Measurements from ENCODE around the gene LAT. TPM values are rescaled to one million over a fixed set of nuclear protein-coding genes. Genes with fewer than 3 reads are reported as not detected.

LAT gene
- total RNA-seq, 4 donors from 2014 or later = 0.88 to 9.0 (median 3.3) TPM

DNA sequence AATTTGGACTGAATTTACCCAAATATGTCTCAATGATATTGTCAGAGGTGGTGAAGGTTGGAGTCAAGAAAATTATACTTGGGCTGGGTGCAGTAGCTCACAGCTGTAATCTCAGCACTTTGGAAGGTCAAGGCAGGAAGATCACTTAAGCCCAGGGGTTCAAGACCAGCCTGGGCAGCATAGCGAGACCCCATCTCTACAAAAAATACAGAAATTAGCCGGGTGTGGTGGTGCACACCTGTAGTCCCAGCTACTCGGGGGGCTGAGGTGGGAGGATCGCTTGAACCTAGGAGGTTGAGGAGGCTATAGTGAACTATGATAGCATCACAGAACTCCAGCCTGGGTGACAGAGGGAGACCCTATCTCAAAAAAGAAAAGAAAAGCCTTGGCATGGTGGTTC, 40.9 kb downstream of the LAT start:
- TF ChIP-seq, protein P1, sequence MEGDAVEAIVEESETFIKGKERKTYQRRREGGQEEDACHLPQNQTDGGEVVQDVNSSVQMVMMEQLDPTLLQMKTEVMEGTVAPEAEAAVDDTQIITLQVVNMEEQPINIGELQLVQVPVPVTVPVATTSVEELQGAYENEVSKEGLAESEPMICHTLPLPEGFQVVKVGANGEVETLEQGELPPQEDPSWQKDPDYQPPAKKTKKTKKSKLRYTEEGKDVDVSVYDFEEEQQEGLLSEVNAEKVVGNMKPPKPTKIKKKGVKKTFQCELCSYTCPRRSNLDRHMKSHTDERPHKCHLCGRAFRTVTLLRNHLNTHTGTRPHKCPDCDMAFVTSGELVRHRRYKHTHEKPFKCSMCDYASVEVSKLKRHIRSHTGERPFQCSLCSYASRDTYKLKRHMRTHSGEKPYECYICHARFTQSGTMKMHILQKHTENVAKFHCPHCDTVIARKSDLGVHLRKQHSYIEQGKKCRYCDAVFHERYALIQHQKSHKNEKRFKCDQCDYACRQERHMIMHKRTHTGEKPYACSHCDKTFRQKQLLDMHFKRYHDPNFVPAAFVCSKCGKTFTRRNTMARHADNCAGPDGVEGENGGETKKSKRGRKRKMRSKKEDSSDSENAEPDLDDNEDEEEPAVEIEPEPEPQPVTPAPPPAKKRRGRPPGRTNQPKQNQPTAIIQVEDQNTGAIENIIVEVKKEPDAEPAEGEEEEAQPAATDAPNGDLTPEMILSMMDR (IDR thresholded peaks at IDR 0.05) = no peak
- no peak for TF ChIP-seq POLR2A (IDR thresholded peaks at IDR 0.05)
- H3K4me3 ChIP-seq (ENCODE audit: low read depth, poor library complexity, severe bottlenecking) = no peak overlapping the region
- no peak for DNase-seq (ENCODE audit: low spot score in 2 of 2)
- 86 to 88% methylated on average over 4 of the region's 4 CpGs for WGBS, 2 donors
- intact Hi-C loops (cut with DNase I; ENCODE audit: low total_unique reads) = no loop called here

DNA sequence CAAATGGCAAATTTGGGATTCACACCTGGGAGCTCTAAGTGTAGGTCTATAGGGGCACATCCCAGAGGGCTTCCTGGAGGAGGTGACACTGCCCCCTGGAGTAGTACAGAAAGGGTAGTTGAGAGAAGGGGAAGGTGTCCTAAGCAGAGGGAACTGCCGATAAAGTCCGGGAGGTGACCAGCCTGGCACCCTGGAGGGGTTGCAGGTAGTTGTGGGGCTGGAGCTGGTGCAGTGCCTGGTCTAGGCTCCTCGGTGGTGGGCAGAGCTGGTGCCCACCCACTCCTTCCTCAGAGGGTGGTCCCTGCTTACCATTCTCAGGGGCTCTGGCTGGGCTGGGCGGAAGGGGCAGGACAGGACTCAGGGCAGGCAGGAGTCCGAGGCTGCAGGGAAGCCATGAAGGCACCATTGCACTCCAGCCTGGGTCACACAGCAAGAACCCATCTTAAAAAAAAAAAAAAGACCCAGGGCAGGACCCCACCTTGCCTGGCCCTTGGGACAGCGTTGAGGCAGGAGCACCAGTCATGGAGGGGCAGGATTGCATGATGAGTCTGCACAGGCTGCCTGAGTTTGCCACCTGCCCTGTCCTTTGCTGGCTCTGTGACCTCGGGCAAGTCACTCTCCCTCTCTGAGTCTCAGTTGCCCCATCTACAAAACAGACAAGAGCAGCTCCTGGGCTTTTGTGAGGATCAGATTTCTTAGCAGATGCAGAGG, 43.8 kb downstream of the LAT start:
- no peak overlapping the region for H3K4me3 ChIP-seq (ENCODE audit: low read depth, poor library complexity, severe bottlenecking)
- DNase-seq (ENCODE audit: low spot score in 2 of 2) = peak in 1 of 2 donors; percentile 70
- WGBS, 2 donors = 70 to 76% methylated on average over 7 of the region's 7 CpGs
- no peak for TF ChIP-seq POLR2A (IDR thresholded peaks at IDR 0.05)
- TF ChIP-seq, protein P1 (IDR thresholded peaks at IDR 0.05) = no peak
- intact Hi-C loops (cut with DNase I; ENCODE audit: low total_unique reads) = no loop called here

DNA sequence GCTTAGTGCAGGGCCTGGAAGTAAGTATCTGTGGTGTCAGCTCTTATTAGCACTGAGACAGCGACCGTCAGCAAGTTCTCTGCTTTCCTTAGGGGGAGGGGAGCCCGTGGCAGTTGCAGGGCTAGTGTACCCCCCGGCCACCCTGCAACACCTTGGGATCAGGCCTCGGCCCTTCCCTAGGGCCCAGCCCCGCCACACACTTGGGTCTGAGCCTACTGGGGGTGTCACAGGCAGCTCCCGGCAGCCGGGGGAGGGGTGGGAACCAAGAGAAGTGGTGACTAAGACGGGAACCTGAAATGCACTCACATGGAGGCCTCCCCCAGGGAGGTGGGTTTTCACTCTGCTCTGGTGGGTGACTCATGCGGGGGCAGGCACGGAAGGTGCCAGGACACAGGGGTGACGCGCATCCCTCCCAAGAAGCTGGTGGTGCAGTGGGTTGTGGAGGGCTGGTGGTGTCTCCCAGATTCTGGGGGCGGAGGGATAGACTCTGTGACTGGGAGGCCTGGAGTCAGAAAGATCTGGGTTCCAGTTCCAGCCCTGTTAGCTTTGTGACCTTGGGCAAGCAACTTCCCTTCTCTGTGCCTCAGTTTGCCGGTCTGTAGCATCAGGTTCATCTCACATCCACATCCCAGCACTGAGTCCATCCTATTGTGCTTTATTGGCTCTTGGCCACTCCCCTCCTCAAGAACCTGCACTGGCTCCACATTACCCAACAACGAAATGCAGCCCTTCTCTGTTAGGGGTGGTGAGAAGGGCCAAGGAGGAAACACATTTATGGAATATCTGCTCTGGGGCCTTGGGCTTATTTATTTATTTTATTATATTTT, 44.5 kb downstream of the LAT start:
- TF ChIP-seq, protein P1 (IDR thresholded peaks at IDR 0.05) = no peak
- no peak for TF ChIP-seq POLR2A (IDR thresholded peaks at IDR 0.05)
- 42 to 45% methylated on average over 13 to 15 of the region's 16 CpGs for WGBS, 2 donors
- intact Hi-C loops (cut with DNase I; ENCODE audit: low total_unique reads) = no loop called here
- no peak overlapping the region for H3K4me3 ChIP-seq (ENCODE audit: low read depth, poor library complexity, severe bottlenecking)
- DNase-seq (ENCODE audit: low spot score in 2 of 2) = peak in 1 of 2 donors; percentile 45

DNA sequence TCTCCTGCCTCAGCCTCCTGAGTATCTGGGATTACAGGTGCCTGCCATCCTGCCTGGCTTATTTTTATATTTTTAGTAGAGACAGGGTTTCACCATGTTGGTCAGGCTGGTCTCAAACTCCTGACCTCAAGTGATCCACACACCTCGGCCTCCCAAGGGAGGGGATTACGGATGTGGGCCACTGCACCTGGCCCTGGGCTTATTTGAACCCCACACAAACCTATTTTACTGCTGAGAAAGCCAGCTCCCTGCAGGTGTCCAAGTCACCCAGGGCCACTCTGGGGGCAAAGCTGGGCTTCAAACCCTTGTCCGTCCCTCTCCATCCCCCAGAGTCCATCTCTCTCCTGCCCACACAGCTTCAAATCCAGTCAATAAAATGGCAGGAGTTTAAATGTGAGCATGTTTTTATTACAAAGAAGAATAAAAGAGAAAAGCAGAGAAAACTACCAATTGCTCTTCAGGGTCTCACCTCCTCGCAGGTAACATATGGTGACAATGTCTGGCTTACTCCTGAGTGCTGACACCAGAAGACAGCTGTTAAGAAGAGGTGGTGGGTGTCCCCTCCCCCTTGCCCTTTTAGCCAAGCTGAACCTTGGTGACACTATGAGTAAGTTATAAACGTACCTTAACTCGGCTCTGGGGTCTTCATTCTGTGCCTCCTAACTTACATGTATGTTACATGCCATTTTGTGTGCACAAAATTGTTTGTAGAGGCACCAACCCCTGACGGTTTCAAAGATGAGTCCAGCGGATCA, 45.4 kb downstream of the LAT start:
- peak in 1 of 2 donors; percentile 18 for DNase-seq (ENCODE audit: low spot score in 2 of 2)

More for the DNA sequence above, 45.4 kb downstream of the LAT start:
- intact Hi-C loops (cut with DNase I; ENCODE audit: low total_unique reads) = no loop called here
- H3K4me3 ChIP-seq (ENCODE audit: low read depth, poor library complexity, severe bottlenecking) = no peak overlapping the region
- WGBS, 2 donors = 77 to 79% methylated on average over 8 of the region's 8 CpGs
- no peak for TF ChIP-seq POLR2A (IDR thresholded peaks at IDR 0.05)
- TF ChIP-seq, protein P1 (IDR thresholded peaks at IDR 0.05) = no peak

Other genes with a start within 250 kb of the LAT start
- 1 to 10 TPM in 3 of 4 donors, under 1 TPM in 1; 0.93 to 4.6 (median 2.8) TPM for gene NPIPB9, start 233.3 kb upstream of the LAT start, total RNA-seq
- gene ATXN2L, start 162.1 kb upstream of the LAT start, total RNA-seq = 100 to 1,000 TPM in 1 of 4 donors, 10 to 100 TPM in 3; 54.8 to 152 (median 66.5) TPM
- gene TUFM, start 138.7 kb upstream of the LAT start, total RNA-seq = 100 to 1,000 TPM; 103 to 121 (median 110) TPM
- gene SH2B1, start 121.2 kb upstream of the LAT start, total RNA-seq = 10 to 100 TPM; 21.7 to 40.0 (median 30.6) TPM
- gene ATP2A1, start 106.6 kb upstream of the LAT start, total RNA-seq = under 1 TPM; 0.07 to 0.46 (median 0.21) TPM
- 100 to 1,000 TPM in 2 of 4 donors, 10 to 100 TPM in 2; 80.7 to 124 (median 94.9) TPM for gene RABEP2, start 59.8 kb upstream of the LAT start, total RNA-seq
- gene CD19, start 53.1 kb upstream of the LAT start, total RNA-seq = 1 to 10 TPM in 1 of 4 donors, under 1 TPM in 1, not detected in 2; 0.26 to 1.1 TPM
- 10 to 100 TPM; 22.0 to 32.8 (median 25.1) TPM for gene NFATC2IP, start 34.1 kb upstream of the LAT start, total RNA-seq
- 10 to 100 TPM; 24.2 to 34.6 (median 34.0) TPM for gene SPNS1, start 10.3 kb upstream of the LAT start, total RNA-seq

Data from lower leg skin (tissue), 4 donors.